HG03520 (cell line): Measurements from ENCODE around the gene SKIC8.

Experiments used
- ATAC-seq: cut with Tn5 transposase; IDR thresholded peaks from one replicate; pipeline ENCODE4 v1.9.1; 2021; ENCODE audit warnings: mild to moderate bottlenecking, moderate library complexity; ENCODE audit not compliant: unreplicated experiment

Gene SKIC8

GRCh38 chr15:78292219-78292618, 7.2 kb downstream of the SKIC8 start:
- ATAC-seq = no peak

DNA sequence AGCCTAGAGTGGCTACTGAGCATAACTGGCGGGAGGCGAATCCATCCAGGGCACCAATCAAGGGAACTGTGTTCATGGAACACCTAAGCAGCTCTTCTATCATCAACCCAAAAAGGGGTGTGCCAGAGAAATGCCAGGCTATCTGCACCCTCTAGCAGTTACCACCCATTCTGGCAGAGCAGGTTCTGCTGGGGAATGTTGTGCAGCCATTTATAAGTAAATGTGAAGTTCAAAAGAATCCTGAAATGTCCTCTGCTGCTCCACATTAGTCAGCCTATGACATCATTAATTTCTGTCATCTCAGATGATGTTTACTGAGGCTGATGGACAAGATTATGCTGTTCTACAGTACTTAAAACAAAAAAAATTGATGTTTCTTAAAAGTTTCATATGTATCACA, 7.7 kb downstream of the SKIC8 start:
- ATAC-seq = no peak

- ATAC-seq = no peak
Observed at GRCh38 chr15:78291052-78291451, 8.4 kb downstream of the SKIC8 start.

DNA sequence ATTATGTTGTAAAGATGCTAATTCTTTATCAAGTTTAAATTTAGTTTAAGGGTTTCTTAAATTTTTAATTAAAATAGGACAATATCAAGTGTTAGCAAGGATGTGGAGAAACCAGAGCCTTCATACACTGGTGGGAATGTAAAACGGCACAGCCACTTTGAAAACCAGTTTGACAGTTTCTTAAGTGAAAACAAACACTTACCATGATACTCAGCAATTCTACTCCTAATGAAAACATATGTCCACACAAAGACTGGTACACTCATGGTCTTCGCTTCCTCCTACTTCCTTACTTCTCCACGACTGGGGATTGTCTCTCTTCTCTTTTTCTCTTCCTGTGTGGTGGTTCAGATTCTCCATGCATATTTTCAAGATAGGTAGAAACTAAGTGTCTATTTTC, 9.2 kb downstream of the SKIC8 start:
- ATAC-seq = no peak

DNA sequence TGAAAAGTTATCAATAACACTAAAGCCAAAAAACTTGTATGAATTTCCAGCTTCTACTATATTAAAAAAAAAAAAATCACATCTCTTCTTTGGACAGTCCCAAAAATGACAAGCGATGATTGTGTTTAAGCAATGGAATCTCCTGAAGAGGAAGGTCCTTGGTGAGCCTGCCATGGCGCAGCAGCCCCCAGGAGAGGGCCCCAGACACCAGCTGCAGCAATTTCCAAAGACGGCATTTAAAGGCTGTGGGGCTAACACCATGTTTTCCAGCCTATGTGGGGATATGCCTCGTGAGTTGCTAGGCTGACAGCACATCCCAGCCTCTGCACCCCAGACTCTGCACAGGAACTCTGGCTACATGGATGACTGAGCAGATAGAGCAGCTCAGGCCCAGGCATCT, 14.7 kb downstream of the SKIC8 start:
- ATAC-seq = no peak

DNA sequence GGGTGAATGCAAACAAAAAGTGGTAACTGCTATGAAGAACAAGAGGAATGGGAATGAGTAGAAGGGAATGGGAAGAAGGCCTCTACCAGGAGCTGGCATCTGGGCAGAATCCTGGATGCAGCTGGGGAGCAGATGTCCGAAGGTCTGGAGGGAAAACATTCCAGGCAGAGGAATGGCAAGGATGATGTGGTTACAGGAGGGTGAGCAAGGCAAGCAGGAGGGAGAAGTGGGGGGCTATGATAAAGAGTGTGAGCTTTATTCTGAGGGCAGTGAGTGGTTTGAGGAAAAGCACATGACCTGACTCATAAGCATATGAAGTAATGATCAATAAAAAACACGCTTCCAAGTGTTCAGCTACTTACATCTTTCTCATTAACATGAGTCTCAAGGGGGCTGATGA, 17.1 kb downstream of the SKIC8 start:
- ATAC-seq = no peak

DNA sequence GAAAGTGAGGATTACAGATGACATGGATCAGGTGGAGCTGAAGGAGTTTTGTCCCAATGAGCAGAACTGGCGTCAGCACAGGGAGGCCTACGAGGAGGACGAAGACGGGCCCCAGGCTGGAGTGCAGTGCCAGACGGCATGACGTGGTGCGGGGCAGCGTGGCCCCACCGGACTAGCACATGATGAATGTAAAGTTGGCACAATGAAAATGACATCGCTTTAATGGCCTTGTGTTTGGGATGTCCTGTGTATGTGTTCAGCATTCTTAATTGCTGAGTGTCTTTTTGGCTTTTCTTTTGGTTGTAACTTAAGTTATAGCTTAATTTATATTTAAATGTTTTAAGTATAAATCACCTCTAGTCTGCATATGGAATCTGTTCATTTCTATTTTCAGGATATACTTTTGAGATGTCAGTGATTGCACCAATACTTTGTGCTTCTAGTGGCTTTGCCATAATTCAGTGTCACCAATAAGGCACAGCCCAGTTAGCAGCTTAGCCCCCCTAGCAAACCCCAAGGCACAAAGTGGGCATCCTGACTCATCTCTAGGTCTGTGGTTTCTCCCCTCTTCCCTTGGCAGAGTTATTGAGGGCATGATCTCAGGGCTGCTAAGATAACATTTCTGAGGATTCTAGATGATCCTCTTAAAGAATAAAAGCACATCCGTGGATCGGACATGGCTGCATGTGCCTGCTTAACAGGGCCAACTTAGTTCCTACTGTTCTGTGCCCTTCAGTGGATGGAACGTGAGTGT, 18.9 kb downstream of the SKIC8 start:
- no peak for ATAC-seq

DNA sequence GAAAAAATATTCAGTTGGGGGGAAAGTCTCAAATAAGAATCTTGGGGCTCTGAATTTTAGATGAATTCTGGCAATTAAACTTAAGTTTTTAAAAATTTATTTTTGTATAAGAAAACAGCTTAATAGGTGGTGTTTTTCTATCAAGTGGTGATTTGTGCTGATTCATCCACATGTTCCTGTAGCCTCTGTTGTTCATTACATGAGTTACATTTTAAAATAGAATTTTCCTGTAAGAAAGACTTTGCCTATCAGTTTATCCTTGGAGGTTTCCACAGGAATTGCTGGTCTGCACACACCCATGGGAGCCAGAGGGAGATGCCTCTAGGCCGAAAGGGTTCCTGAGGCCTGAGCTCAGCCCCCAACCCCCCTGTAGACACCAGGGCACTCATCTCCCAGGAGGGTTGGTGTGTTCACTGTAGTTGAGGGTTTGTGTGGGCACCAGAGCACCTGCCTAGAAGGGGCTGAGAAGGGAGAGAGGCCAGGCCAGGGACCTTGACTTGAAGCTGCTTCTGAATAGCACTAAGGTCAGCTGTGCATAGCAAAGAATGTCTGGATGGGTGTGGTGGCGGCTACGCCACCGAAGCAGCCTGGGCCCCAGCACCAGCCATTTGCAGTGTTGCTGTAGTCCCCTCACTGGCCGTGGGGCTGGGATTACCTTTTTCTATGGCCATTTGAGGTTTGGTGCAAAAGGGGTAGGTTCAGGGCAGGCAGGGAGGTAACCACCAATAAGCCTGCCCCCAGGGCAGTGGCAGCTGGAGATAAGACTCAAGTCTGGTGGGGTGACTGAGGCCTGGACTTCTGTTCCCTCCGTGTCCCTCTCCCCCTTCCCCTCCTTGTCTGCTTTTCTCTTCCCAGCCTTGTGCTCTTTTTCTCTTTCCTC, 23.1 kb downstream of the SKIC8 start:
- ATAC-seq = no peak

DNA sequence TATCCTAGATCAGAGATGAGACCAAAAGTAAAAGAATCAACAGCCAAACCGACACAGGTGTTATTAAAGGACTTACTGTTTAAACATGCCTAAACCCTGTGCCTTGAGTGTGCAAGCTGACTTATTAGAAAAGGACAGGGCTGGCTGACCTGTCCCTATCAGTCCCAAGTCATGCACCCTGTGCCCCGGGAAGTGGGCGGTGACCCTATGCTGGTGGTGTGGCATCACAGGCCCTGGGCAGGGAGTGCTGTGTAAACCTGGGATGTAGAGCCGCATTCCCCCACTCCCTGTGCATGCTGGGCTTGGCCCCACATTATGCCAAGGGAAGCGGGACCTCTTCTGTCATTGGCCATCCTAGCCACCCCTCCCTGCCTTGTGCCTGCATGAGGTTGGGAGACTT, 24.4 kb downstream of the SKIC8 start:
- ATAC-seq = no peak

- ATAC-seq = no peak
Observed at GRCh38 chr15:78272776-78273175, 26.6 kb downstream of the SKIC8 start.

DNA sequence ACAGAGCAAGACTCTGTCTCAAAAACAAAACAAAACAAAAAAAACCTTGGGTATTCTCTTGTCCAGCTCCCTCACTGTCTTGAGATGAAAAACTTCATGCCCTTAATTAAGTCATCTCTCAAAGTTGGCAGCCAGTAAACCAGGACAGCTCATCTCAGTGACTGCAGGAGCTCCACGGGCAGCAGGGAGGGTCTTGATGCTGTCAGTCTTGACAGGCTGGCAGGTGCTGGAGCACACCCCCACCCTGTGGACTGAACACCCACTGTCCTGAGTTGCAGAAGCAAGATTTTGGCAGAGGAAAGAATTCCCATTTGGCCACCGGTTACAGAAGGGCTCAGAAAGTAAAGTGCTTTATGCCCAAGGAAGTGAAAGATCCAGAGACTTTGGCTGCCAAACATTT, 27.1 kb downstream of the SKIC8 start:
- ATAC-seq = no peak

DNA sequence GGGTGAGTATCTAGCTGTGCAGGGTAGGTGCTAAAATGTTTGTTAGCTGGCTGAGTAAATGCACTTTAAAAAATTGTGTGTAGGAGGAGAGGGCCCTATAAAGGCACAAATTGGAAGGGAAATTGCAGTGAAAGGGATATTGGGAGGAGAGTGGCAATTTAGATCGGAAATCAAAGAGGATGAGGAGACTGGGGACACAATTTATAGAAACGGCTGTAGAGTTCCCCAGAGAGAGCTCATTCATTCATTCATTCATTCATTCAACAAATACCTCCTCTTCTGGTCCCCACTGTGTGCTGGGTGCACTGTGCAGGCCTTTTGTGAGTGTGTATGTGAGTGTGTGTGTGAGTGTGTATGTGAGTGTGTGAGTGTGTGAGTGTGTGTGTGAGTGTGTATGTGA, 32.6 kb downstream of the SKIC8 start:
- no peak for ATAC-seq

DNA sequence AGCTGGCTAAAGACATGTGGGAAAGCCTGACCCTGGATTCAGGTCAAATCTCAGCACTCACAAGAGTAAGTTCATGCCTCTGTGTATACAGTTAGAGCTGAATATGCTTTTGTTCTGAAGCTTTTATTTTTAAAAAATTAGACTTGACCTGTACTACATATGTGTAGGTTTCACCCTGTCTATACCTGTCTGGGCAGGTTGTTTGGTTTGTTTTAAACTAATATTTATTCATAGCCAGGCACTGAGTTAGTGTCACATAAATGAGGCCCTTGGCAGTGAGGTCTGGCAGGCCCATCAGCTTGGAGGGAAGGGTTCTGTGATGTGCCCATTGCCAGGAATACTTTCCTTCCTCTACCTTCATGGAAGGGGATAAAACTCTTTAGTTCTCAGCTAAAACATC, 33.2 kb downstream of the SKIC8 start:
- no peak for ATAC-seq

GRCh38 chr15:78265752-78266224, 33.6 kb downstream of the SKIC8 start:
- no peak for ATAC-seq

- ATAC-seq = no peak
Observed at GRCh38 chr15:78265137-78265460, 34.3 kb downstream of the SKIC8 start.

GRCh38 chr15:78264304-78265136, 34.9 kb downstream of the SKIC8 start, which contains the start of gene DNAJA4:
DNAJA4 (plus strand) TSS chr15:78264562; CDS start chr15:78264764, 202 bp downstream.
- no peak for ATAC-seq

DNA sequence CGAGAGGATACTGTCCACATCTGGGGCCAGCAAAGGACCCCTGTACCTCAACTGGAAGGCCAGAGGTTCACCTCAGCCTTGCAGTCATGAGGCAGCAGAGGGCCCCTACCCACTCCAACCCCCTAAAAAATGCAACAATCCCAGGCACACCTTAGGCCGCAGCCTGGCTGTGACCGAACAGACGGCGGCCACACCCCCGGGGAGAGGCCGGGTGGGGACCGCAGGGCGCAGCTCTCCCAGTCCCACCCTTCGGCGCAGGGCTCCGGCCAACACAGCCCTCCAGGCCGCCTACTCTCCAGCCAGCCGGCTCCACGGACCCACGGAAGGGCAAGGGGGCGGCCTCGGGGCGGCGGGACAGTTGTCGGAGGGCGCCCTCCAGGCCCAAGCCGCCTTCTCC, 35.5 kb downstream of the SKIC8 start:
- ATAC-seq = no peak

GRCh38 chr15:78263351-78263781, 36.0 kb downstream of the SKIC8 start:
- no peak for ATAC-seq

DNA sequence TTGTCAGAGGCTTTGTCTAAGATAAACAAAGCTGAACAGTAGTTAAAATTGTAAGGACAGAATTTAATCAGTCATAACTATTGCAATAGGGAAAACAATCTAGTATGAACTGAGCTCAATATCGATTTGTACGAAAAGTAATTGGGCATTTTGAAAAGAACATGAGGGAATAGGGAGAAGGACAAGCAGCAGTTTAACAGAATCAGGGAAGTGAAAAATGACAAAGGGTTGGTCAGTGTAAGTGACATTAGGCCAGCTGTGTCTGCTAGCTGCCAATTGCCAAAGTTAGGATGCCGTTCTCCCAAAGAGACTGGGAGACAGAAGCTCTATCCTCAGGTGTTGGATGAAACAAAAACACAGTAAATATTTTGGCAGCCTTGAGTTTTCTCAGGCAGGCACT, 38.3 kb downstream of the SKIC8 start:
- no peak for ATAC-seq

DNA sequence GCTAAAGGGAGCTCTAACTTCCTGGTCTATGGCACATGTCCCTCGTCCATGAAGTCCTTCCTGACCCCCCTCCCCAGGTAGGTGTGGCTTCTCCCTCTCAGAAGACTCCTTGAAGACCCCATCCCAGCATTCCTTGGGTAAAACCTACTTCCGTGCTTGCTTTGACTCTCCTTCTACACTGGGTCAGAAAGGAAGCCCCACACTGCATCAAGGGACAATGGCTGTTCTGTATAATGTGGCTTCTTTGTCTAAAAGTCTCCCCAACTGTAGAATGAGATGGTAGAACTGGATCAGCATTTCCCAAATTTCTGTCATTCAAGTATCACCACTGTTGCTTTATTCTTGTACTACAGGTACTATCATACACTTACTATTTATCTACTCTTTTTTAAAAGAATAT, 38.9 kb downstream of the SKIC8 start:
- no peak for ATAC-seq

GRCh38 chr15:78259232-78259631, 40.2 kb downstream of the SKIC8 start:
- ATAC-seq = no peak
